ENCODE results near the gene LAMC1. TPM values are rescaled to one million over a fixed set of nuclear protein-coding genes. Genes with fewer than 3 reads are reported as not detected.

Gene LAMC1
- polyA plus RNA-seq, 3 donors, result 30.5 to 170 (median 91.4) TPM

DNA sequence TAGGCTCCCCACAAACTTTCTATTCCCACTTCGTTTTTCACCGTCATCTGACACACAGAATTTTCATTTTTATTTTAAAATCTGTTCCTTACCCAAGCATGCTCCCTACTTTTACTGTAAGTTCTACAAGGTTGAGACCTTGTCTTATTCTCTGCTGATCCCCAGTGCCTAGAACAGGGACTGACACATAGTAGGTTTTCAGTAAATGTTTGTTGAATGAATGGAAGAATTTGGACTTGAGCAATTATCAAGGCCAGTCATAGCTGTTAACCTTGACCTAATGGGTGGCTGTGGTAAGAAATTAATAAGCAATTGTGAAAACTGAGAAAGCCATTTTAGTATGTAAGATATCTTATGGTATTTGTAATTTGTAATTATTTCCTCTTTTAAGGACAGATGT is 71.1 kb downstream of the LAMC1 start:
- 41 to 60% (median 45%) methylated on average over 2 of the region's 2 CpGs for WGBS, 3 donors
- no peak overlapping the region for H3K27ac ChIP-seq (ENCODE audit: low read depth, low read length)

DNA sequence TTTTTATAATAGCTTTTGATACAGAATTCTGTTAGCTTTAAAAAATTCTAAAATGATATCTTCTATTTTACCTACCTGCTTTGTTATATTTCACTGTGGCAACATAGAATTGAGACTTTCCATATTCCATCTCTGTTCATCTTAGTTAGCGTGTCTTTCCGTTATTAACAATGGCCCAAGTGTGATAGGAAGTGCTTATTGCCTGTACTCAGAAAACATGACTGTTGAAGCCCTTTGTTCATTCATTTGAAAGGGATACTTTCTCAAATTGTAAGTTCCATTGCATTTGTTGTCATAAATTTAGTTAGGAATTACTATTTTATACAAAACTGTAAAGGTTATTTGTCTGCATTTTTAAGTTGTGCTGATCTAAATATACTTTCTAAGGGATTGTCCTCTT is 73.1 kb downstream of the LAMC1 start:
- no peak overlapping the region for H3K27ac ChIP-seq (ENCODE audit: low read depth, low read length)
- whole genome bisulfite sequencing, 3 donors, result 74 to 87% (median 80%) methylated on average over 2 of the region's 2 CpGs

DNA sequence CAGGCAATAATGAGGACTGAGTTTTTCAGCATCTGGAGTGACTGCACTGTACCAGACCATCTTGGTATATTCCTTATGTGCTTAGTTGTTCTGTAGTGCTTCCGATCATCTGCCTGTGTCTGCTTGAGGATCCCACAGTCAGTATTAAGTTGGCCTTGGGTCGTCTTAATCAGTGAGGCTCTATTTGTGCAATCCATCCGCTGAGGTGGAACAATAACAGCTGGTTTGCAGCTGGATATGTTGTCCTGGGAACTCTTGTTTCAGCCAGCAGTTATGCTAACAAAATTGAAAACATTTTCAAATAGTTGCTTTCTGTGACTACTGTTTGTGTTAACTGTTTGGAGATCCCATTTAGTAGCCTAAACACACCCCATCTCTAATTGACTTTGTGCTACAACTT is 73.7 kb downstream of the LAMC1 start:
- peak overlapping the region; percentile 26 for H3K27ac ChIP-seq (ENCODE audit: low read depth, low read length)
- 23 to 48% (median 42%) methylated on average over 3 of the region's 3 CpGs for WGBS, 3 donors

DNA sequence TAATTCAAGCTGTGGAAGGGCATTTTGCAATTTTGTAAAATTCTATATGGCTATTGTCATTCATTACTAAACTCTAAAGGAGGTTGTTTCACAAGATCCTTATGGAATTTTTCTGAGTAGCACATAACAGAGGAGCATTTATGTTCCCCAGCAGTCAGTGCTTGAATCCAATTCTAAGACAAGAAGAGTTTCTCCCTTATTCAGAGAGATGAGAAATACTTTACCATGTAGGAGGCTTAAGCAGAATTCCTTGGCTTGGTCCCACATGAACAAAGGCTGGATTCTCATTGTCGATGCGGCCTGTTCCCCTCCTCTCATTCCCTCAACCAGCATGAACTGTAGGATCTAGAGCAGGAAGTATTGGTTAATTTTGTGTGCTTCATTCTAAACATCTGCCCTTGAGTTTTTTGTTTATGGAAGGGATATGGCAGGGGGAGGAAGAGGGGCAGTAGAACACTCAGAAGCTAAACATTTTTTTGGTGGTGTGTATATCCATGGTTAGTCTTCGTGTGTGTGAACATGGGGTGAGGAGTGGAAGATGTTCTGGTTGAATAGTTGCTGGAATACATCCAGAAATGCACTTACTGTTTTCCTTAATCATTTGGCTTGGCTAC is 74.3 kb downstream of the LAMC1 start:
- WGBS, 3 donors, result 38 to 45% (median 41%) methylated on average over 3 of the region's 3 CpGs
- H3K27ac ChIP-seq (ENCODE audit: low read depth, low read length), result no peak overlapping the region

DNA sequence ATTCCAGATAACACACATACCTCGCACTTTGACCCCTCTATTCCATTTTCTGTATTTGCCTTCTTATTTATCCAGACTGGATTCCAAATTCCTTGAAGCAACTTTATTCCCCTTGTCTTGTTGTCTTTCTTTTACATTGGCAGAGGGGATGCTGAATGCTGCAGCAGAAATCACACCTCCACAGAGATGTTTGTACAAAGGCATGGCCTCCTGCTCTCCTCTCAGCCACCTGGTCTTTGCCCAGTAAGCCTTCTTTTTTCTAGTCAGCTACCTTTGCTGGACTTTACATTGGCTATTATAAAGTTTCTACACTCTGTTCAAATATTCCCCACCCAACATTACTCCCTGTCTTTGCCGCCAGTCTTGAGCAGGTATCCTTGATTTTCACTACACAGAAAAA is 75.1 kb downstream of the LAMC1 start:
- no peak overlapping the region for H3K27ac ChIP-seq (ENCODE audit: low read depth, low read length)
- 70 to 98% (median 94%) methylated on average over 2 of the region's 2 CpGs for WGBS, 3 donors

DNA sequence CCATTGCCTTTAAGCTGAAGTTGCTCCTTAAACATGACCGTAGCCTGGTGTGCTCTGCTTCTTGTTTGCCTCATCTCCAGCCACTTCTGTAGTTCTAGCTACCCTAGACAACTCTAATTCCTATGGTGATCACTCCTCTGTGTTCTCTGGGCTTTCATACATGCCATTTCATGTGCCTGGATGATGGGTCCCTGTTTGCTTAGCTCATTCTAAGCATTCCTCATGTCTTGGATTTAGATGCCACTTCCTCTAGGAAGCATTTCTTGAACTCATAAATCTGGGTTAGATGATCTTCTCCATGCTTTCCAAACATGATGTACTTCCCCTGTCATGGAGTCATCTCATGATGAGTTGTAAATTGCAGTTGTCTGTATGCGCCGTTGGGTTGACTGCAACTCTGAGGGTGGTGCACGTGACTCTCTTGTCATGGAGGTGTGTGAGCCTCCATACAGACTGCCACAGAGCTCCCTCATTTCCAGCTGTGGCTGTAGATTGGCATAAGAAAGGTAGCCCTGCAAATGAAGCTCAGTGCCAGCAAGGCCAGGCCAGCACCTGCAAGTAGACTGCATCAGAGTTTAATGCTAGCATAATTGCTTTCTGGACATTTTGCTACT is 77.2 kb downstream of the LAMC1 start:
- 82 to 98% (median 95%) methylated on average over 4 of the region's 4 CpGs for WGBS, 3 donors
- no peak overlapping the region for H3K27ac ChIP-seq (ENCODE audit: low read depth, low read length)

- 72 to 89% (median 81%) methylated on average over 4 of the region's 4 CpGs for WGBS, 3 donors
- H3K27ac ChIP-seq (ENCODE audit: low read depth, low read length), result no peak overlapping the region
Measured at GRCh38 chr1:183101081-183101480, 77.9 kb downstream of the LAMC1 start.

GRCh38 chr1:183101841-183102276 is 78.6 kb downstream of the LAMC1 start:
- H3K27ac ChIP-seq (ENCODE audit: low read depth, low read length), result no peak overlapping the region
- 54 to 78% (median 58%) methylated on average over 8 of the region's 8 CpGs for WGBS, 3 donors

DNA sequence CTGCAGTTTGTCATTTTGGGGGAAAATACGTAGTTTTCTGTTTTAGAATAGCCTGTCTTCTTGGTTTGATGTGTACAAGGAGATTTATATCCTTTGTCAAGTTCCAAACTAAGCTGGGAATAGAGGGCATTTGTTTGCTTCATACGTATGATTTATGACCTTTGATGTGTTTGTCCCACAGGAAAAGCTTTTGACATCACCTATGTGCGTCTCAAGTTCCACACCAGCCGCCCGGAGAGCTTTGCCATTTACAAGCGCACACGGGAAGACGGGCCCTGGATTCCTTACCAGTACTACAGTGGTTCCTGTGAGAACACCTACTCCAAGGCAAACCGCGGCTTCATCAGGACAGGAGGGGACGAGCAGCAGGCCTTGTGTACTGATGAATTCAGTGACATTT is 79.9 kb downstream of the LAMC1 start:
- 71 to 84% (median 79%) methylated on average over 11 of the region's 11 CpGs for WGBS, 3 donors
- H3K27ac ChIP-seq (ENCODE audit: low read depth, low read length), result no peak overlapping the region

DNA sequence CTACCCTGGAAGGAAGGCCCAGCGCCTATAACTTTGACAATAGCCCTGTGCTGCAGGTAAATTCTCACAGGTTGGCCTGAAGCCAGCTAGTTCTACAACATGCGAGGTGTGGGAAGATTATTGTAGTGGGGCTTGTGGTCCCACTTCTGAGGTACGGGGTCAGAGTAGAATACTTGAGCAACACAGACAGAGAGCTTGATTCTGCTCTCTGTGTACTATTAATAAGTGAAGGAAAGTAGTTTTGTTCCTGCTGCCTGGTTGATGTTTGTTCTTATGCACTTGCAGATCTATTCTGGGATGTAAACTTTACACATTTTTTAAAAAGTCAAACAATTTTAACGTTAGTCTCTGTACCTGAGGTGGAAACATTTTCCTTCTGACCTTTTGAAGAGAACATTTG is 80.4 kb downstream of the LAMC1 start:
- WGBS, 3 donors, result 58 to 80% (median 74%) methylated on average over 4 of the region's 4 CpGs
- no peak overlapping the region for H3K27ac ChIP-seq (ENCODE audit: low read depth, low read length)

DNA sequence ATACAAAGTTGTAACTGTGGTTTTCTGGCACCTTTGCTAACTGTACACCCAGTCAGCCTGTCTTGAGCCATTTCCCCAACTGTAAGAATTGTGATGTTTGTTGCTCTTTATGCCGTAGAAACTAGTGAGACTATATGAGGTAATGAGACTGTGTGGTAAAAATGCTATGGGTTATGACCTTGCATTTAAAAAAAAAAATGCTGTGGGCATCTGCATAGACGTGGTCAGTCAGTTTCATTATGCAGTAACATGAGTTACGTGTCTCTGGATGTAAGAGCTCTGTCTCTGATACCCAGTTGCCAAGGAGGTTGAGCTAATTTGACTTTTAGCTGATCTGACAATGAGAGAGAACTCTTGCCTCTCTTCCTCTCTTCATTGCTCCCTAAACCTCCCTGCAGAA is 82.2 kb downstream of the LAMC1 start:
- 37 to 89% (median 39%) methylated on average over 3 of the region's 3 CpGs for WGBS, 3 donors
- no peak overlapping the region for H3K27ac ChIP-seq (ENCODE audit: low read depth, low read length)

DNA sequence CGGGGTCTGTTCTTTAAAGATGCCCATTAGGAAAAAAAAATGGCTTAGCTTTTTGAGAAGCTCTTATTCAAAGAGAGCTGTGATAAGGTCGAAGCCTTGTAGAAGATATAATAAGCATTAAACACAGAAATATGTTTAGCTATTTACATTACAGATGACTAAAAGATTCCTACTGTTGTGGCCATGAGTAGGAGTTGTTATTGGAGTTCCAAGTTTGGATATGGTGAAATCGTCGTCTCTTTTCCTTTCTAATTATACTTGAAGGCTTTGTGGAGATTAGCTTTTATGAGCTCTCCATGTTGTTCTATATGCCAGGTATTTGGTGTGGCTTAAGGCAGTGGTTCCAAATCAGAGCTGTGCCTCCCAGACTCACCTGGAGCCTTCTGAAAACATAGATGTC is 82.9 kb downstream of the LAMC1 start:
- 72 to 81% (median 77%) methylated on average over 4 of the region's 4 CpGs for WGBS, 3 donors
- H3K27ac ChIP-seq (ENCODE audit: low read depth, low read length), result no peak overlapping the region

DNA sequence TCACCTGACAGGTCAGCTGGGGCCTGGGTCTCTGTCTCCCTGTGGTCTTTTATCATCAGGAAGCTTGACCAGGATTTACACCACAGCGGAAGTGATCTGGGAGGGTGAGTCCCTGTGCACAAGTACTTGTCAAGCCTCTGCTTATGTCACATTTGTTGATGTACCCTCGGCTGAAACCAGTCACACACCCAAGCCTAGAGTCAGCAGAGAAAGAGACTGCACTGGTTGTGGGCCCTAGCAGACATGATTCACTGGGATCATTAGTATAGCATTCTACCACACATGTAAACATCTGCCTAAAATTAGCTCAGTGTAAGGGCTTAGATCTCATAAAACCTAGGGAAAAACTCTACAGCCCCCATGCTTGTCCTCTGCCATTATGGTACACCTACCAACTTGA is 83.5 kb downstream of the LAMC1 start:
- WGBS, 3 donors, result 81 to 88% (median 84%) methylated on average over 2 of the region's 2 CpGs
- no peak overlapping the region for H3K27ac ChIP-seq (ENCODE audit: low read depth, low read length)

- WGBS, 3 donors, result 91 to 95% (median 95%) methylated on average over 8 of the region's 8 CpGs
- no peak overlapping the region for H3K27ac ChIP-seq (ENCODE audit: low read depth, low read length)
Measured at GRCh38 chr1:183110326-183110880, 87.2 kb downstream of the LAMC1 start.

DNA sequence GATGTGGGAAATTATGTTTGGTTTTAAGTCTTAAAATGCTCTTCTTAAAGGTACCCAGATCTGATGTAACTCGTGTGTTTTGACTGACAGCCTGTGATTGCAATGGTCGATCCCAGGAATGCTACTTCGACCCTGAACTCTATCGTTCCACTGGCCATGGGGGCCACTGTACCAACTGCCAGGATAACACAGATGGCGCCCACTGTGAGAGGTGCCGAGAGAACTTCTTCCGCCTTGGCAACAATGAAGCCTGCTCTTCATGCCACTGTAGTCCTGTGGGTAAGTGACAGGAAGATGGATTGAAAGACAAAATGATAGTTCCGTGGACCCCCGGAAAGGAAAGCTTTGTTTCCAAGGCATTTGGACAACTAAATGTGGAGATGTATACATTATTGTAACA is 91.2 kb downstream of the LAMC1 start:
- H3K27ac ChIP-seq (ENCODE audit: low read depth, low read length), result no peak overlapping the region
- WGBS, 3 donors, result 86 to 92% (median 91%) methylated on average over 9 of the region's 9 CpGs

- no peak overlapping the region for H3K27ac ChIP-seq (ENCODE audit: low read depth, low read length)
- 54 to 72% (median 62%) methylated on average over 4 of the region's 4 CpGs for WGBS, 3 donors
Measured at GRCh38 chr1:183116416-183116815, 93.2 kb downstream of the LAMC1 start.

GRCh38 chr1:183121609-183122008 is 98.4 kb downstream of the LAMC1 start:
- 90 to 96% (median 94%) methylated on average over 3 of the region's 3 CpGs for WGBS, 3 donors

GRCh38 chr1:183124259-183124658 is 101.0 kb downstream of the LAMC1 start:
- no peak overlapping the region for H3K27ac ChIP-seq (ENCODE audit: low read depth, low read length)
- WGBS, 3 donors, result 34 to 73% (median 50%) methylated on average over 2 of the region's 2 CpGs

More at GRCh38 chr1:183121609-183122008, 98.4 kb downstream of the LAMC1 start:
- no peak overlapping the region for H3K27ac ChIP-seq (ENCODE audit: low read depth, low read length)

- no peak overlapping the region for H3K27ac ChIP-seq (ENCODE audit: low read depth, low read length)
- 92 to 93% (median 92%) methylated on average over 5 of the region's 5 CpGs for WGBS, 3 donors
Measured at GRCh38 chr1:183125279-183125999, 102.2 kb downstream of the LAMC1 start.

Measured in adipose tissue (tissue), 3 donors.